ENCODE measurements around the gene COX5A.

DNA sequence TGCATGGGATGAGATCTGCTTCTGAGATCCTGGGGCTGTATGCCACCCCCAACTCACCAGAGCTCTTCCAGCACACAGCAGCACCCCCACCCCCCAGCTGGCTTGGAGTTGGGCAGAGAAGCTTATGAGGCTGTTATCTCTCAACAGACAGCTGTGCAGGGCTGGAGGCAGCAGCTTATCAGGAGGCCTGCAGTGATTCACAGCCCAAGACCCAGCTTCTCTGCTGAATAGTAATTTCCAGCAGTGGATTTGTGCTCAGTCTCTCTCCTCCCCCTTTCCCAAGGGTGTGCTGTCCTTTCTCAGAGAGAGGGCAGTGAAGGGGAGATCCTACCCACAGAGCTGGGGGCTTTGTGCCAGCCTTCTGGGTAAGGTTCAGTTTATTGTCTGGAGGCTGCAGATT lies 16.6 kb upstream of the COX5A start:
- TF ChIP-seq CTCF (IDR thresholded peaks at IDR 0.05), result no peak
- no peak for TF ChIP-seq POLR2A (IDR thresholded peaks at IDR 0.05)
